ENCODE data around the gene TMED10.

TMED10 gene

GRCh38 chr14:75081660-75082229, 94.7 kb downstream of the TMED10 start:
- no peak for FAIRE-seq
